GM12878 (cell line): Measurements from ENCODE around the gene CYBB. TPM values are rescaled to one million over a fixed set of nuclear protein-coding genes. Genes with fewer than 3 reads are reported as not detected.
A peak's percentile ranks its signal among the peaks of the same experiment; 100 is the strongest.

ENCODE experiments used
- BACH1 ChIP-seq: fragments of 450-650 bp; IDR thresholded peaks from 2 replicates; pipeline ENCODE4 v1.6.1; 2017; ENCODE audit warnings: mild to moderate bottlenecking, borderline replicate concordance
- CBX3 ChIP-seq: fragments of 200-600 bp; sonication (generic); IDR thresholded peaks from 2 replicates; pipeline ENCODE4 v1.6.1; 2016; ENCODE audit warnings: low read depth, borderline replicate concordance
- DPF2 ChIP-seq: fragments of 450-650 bp; IDR thresholded peaks from 2 replicates; pipeline ENCODE4 v1.6.1; 2017; ENCODE audit warnings: mild to moderate bottlenecking
- EED ChIP-seq: sonication (generic); IDR thresholded peaks from 2 replicates; pipeline ENCODE4 v1.6.1; 2016; ENCODE audit warnings: antibody characterized with exemption, low read depth
- ETV6 ChIP-seq, 2 experiments: fragments of 450-650 bp in 1 of 2; IDR thresholded peaks in 1 of 2; conservative IDR thresholded peaks in 1 of 2; 2 replicates each; pipeline ENCODE4 v1.6.1; 2014; ENCODE audit warnings: antibody characterized with exemption in 1 of 2, borderline replicate concordance in 1 of 2, low read depth in 1 of 2, mild to moderate bottlenecking in 1 of 2, moderate library complexity in 1 of 2
- IRF4 ChIP-seq: IDR thresholded peaks from 2 replicates; pipeline ENCODE4 v1.6.1; 2011; ENCODE audit warnings: low read depth, low read length
- JUND ChIP-seq: IDR thresholded peaks from 2 replicates; pipeline ENCODE4 v1.6.1; 2012; ENCODE audit warnings: low read depth, mild to moderate bottlenecking, low read length, improper control_type of control experiment, moderate library complexity
- KLF5 ChIP-seq: fragments of 450-650 bp; IDR thresholded peaks from 2 replicates; pipeline ENCODE4 v1.6.1; 2014; ENCODE audit warnings: mild to moderate bottlenecking; ENCODE audit not compliant: partially characterized antibody
- MYB ChIP-seq: fragments of 150-350 bp; IDR thresholded peaks from 2 replicates; pipeline ENCODE4 v1.6.1; 2014; ENCODE audit warnings: mild to moderate bottlenecking, low read depth, low read length, borderline replicate concordance
- NBN ChIP-seq: fragments of 450-650 bp; IDR thresholded peaks from 2 replicates; pipeline ENCODE4 v1.6.1; 2016
- PAX5 ChIP-seq: IDR thresholded peaks from 2 replicates; pipeline ENCODE4 v1.6.1; 2011; ENCODE audit warnings: low read depth, low read length, borderline replicate concordance
- PAX8 ChIP-seq: fragments of 450-650 bp; IDR thresholded peaks from 2 replicates; pipeline ENCODE4 v1.6.1; 2017; ENCODE audit warnings: mild to moderate bottlenecking, moderate library complexity
- POU2F2 ChIP-seq: IDR thresholded peaks from 3 replicates; pipeline ENCODE4 v1.6.1; 2011; ENCODE audit warnings: low read depth, mild to moderate bottlenecking, low read length, borderline replicate concordance
- RAD51 ChIP-seq: fragments of 450-650 bp; IDR thresholded peaks from 2 replicates; pipeline ENCODE4 v1.6.1; 2016; ENCODE audit warnings: moderate library complexity, mild to moderate bottlenecking, inconsistent platforms
- RCOR1 ChIP-seq: conservative IDR thresholded peaks from 2 replicates; pipeline ENCODE4 v1.6.1; 2012; ENCODE audit warnings: low read depth, low read length, improper control_type of control experiment
- RELB ChIP-seq: fragments of 450-650 bp; IDR thresholded peaks from 2 replicates; pipeline ENCODE4 v1.6.1; 2017; ENCODE audit warnings: low read depth, mild to moderate bottlenecking, moderate library complexity
- RFX5 ChIP-seq: IDR thresholded peaks from 2 replicates; pipeline ENCODE4 v1.6.1; 2011; ENCODE audit warnings: low read depth, low read length, improper control_type of control experiment
- SMAD5 ChIP-seq: IDR thresholded peaks from 2 replicates; pipeline ENCODE4 v1.6.1; 2016; ENCODE audit warnings: antibody characterized with exemption, low read depth
- SPI1 ChIP-seq: IDR thresholded peaks from 2 replicates; pipeline ENCODE4 v1.6.1; 2011; ENCODE audit warnings: low read depth, mild to moderate bottlenecking, low read length, moderate library complexity, borderline replicate concordance; ENCODE audit not compliant: insufficient read depth
- TAF1 ChIP-seq: IDR thresholded peaks from 2 replicates; pipeline ENCODE4 v1.6.1; 2011; ENCODE audit warnings: mild to moderate bottlenecking, low read depth, low read length, borderline replicate concordance
- USF1 ChIP-seq: IDR thresholded peaks from 2 replicates; pipeline ENCODE4 v1.6.1; 2011; ENCODE audit warnings: borderline replicate concordance, low read depth, mild to moderate bottlenecking, moderate library complexity, mixed read lengths, low read length; ENCODE audit not compliant: insufficient read depth; ENCODE audit errors: extremely low read length
- USF2 ChIP-seq: IDR thresholded peaks from 2 replicates; pipeline ENCODE4 v1.6.1; 2011; ENCODE audit warnings: low read depth, low read length, improper control_type of control experiment, borderline replicate concordance
- ZZZ3 ChIP-seq: IDR thresholded peaks from 2 replicates; pipeline ENCODE4 v1.6.1; 2011; ENCODE audit warnings: low read depth; ENCODE audit not compliant: control insufficient read depth, insufficient read length
- polyA plus RNA-seq, 11 experiments: library from polyadenylated mRNA; depleted of rRNA in 4 of 11; unstranded in 6 of 11; stranded (reverse) in 5 of 11; fragments of >200 nt; fragmentation: Nextera tagmentation in 4 of 11; fragmentation: Illumina TruSeq in 1 of 11; extraction: Ambion mirVana in 4 of 11; extraction: Trizol in 1 of 11; gene quantifications; 1 replicate in 1 of 11; 2 replicates in 10 of 11; pipeline versions ENCODE4 v1.2.1 to v1.2.3, GENCODE V29; 2011 to 2016; ENCODE audit warnings: inconsistent platforms in 2 of 11, missing spikeins in 2 of 11, low read depth in 1 of 11
- total RNA-seq, 4 experiments: library from RNA; depleted of rRNA in 3 of 4; stranded (reverse); fragments of >200 nt in 3 of 4; fragmentation: Illumina TruSeq in 1 of 4; extraction: Trizol in 1 of 4; gene quantifications; 2 replicates each; pipeline versions ENCODE4 v1.2.1 to v1.2.3, GENCODE V29; 2013 to 2021
- TF ChIP-seq, protein P1 (sequence below): fragments of 450-650 bp; IDR thresholded peaks from 2 replicates; pipeline ENCODE4 v1.6.1; 2016; ENCODE audit warnings: mild to moderate bottlenecking

The CYBB gene
- total and polyA plus RNA-seq, 10 of the 15 experiments (the other 5 are each of a cell fraction or from before 2014, with no cell fraction given) = 6.2 to 73.9 (median 24.8) TPM

GRCh38 chrX:37787423-37787869, 7.6 kb downstream of the CYBB start (continued):
- TF ChIP-seq TAF1 (no peak), RELB (no peak), SPI1 (peak; percentile 92), BACH1 (no peak), JUND (no peak), SMAD5 (no peak), RCOR1 (no peak), DPF2 (0 out of 2 replicates have a peak, but pooled peaks have one; percentile 53), RFX5 (no peak), USF2 (no peak), USF1 (no peak), NBN (no peak), POU2F2 (no peak), ZZZ3 (no peak), MYB (no peak), KLF5 (no peak), EED (0 out of 2 replicates have a peak, but pooled peaks have one; percentile 35), IRF4 (0 out of 2 replicates have a peak, but pooled peaks have one; percentile 24), PAX8 (0 out of 2 replicates have a peak, but pooled peaks have one; percentile 7), CBX3 (no peak), ETV6 (conservative IDR thresholded peaks at IDR 0.05 in 1 of 2, IDR thresholded peaks at IDR 0.05 in 1 of 2; ENCODE audit: borderline replicate concordance in 1 of 2, low read depth in 1 of 2) (no peak), PAX5 (no peak), RAD51 (no peak)
- TF ChIP-seq, protein P1, sequence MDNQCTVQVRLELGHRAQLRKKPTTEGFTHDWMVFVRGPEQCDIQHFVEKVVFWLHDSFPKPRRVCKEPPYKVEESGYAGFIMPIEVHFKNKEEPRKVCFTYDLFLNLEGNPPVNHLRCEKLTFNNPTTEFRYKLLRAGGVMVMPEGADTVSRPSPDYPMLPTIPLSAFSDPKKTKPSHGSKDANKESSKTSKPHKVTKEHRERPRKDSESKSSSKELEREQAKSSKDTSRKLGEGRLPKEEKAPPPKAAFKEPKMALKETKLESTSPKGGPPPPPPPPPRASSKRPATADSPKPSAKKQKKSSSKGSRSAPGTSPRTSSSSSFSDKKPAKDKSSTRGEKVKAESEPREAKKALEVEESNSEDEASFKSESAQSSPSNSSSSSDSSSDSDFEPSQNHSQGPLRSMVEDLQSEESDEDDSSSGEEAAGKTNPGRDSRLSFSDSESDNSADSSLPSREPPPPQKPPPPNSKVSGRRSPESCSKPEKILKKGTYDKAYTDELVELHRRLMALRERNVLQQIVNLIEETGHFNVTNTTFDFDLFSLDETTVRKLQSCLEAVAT = no peak
